IMR-90 (cell line): ENCODE results near the gene VRK2. TPM values are rescaled to one million over a fixed set of nuclear protein-coding genes. Genes with fewer than 3 reads are reported as not detected.

Experiments used
- ATAC-seq: fragments of 200-7000 bp; cut with Tn5 transposase; 2 replicates; pipeline ENCODE4 v1.9.1; 2020; ENCODE audit warnings: low read depth, mild to moderate bottlenecking, moderate library complexity
- BruUV-seq: library from RNA; stranded (reverse); fragments of 400-500 nt; replicated peaks from 2 replicates; lab custom pipeline; 2021; lab: Mats Ljungman, UMichigan
- CTCF ChIA-PET: fragments of 300-600 bp; formaldehyde crosslinking; extraction: SDS; loops from one replicate; lab custom pipeline; 2021; ENCODE audit warnings: antibody characterized with exemption; lab: Yijun Ruan, JAX
- POLR2A ChIA-PET: fragments of 300-600 bp; sonication (Branson Sonifier 250); formaldehyde crosslinking; loops from one replicate; lab custom pipeline; 2022; ENCODE audit warnings: antibody characterized with exemption; ENCODE audit not compliant: unreplicated experiment; lab: Charles Lee
- DNase-seq: peaks from one replicate; pipeline ENCODE4 v3.0.0; 2013
- H2AFZ ChIP-seq: replicated peaks from 2 replicates; pipeline ENCODE3; 2013; ENCODE audit warnings: low read length, mild to moderate bottlenecking; ENCODE audit not compliant: poor library complexity
- H2AK5ac ChIP-seq: 2 replicates; pipeline ENCODE4 v1.6.1; 2013; ENCODE audit warnings: low read depth, low read length, inconsistent platforms
- H2AK9ac ChIP-seq: replicated peaks from 2 replicates; pipeline ENCODE3; 2013; ENCODE audit warnings: mild to moderate bottlenecking, low read depth, low read length, moderate library complexity; ENCODE audit not compliant: poor library complexity
- H2BK120ac ChIP-seq: 2 replicates; pipeline ENCODE4 v1.6.1; 2013; ENCODE audit warnings: low read depth, low read length, inconsistent platforms
- H2BK15ac ChIP-seq: 3 replicates; pipeline ENCODE4 v1.6.1; 2013; ENCODE audit warnings: low read depth, low read length, inconsistent platforms
- H2BK20ac ChIP-seq: 2 replicates; pipeline ENCODE4 v1.6.1; 2013; ENCODE audit warnings: low read depth, mild to moderate bottlenecking, inconsistent platforms, low read length, moderate library complexity
- H2BK5ac ChIP-seq: 2 replicates; pipeline ENCODE4 v1.6.1; 2013; ENCODE audit warnings: mild to moderate bottlenecking, low read depth, low read length, inconsistent platforms; ENCODE audit not compliant: poor library complexity, severe bottlenecking
- H3K14ac ChIP-seq: replicated peaks from 2 replicates; pipeline ENCODE4 v1.6.1; 2013; ENCODE audit warnings: low read depth, low read length, inconsistent platforms
- H3K18ac ChIP-seq: 2 replicates; pipeline ENCODE4 v1.6.1; 2013; ENCODE audit warnings: low read depth, low read length, control low read depth
- H3K23ac ChIP-seq: 2 replicates; pipeline ENCODE4 v1.6.1; 2013; ENCODE audit warnings: low read depth, low read length, inconsistent platforms
- H3K27ac ChIP-seq: 2 replicates; pipeline ENCODE4 v1.5.1; 2013; ENCODE audit warnings: mild to moderate bottlenecking, control low read depth, low read length; ENCODE audit not compliant: insufficient read depth
- H3K27me3 ChIP-seq: 2 replicates; pipeline ENCODE4 v1.6.1; 2013; ENCODE audit warnings: low read length; ENCODE audit not compliant: control insufficient read depth, insufficient read depth
- H3K36me3 ChIP-seq: 2 replicates; pipeline ENCODE4 v1.6.1; 2013; ENCODE audit warnings: low read length, mixed read lengths; ENCODE audit not compliant: control insufficient read depth, insufficient read depth
- H3K4ac ChIP-seq: 2 replicates; pipeline ENCODE4 v1.6.1; 2013; ENCODE audit warnings: low read depth, low read length, inconsistent platforms
- H3K4me1 ChIP-seq: 2 replicates; pipeline ENCODE4 v1.6.1; 2013; ENCODE audit warnings: low read length, mixed read lengths; ENCODE audit not compliant: control insufficient read depth, insufficient read depth
- H3K4me2 ChIP-seq: 2 replicates; pipeline ENCODE4 v1.6.1; 2013; ENCODE audit warnings: low read depth, mild to moderate bottlenecking, control low read depth, low read length, moderate library complexity
- H3K4me3 ChIP-seq: 2 replicates; pipeline ENCODE4 v1.5.1; 2013; ENCODE audit warnings: low read depth, mild to moderate bottlenecking, control low read depth, low read length, moderate library complexity; ENCODE audit not compliant: insufficient read depth
- H3K56ac ChIP-seq: 2 replicates; pipeline ENCODE4 v1.6.1; 2013; ENCODE audit warnings: low read length, inconsistent platforms; ENCODE audit not compliant: insufficient read depth; ENCODE audit errors: extremely low read depth
- H3K79me1 ChIP-seq, 2 experiments: 2 replicates each; pipeline ENCODE4 v1.6.1; 2013; ENCODE audit warnings: low read length in 2 of 2, inconsistent platforms in 1 of 2, low read depth in 1 of 2
- H3K9ac ChIP-seq: 2 replicates; pipeline ENCODE4 v1.6.1; 2013; ENCODE audit warnings: low read depth, low read length, control low read depth
- H3K9me1 ChIP-seq: 2 replicates; pipeline ENCODE4 v1.6.1; 2013; ENCODE audit warnings: low read length, inconsistent platforms; ENCODE audit not compliant: insufficient read depth
- H3K9me3 ChIP-seq: 2 replicates; pipeline ENCODE4 v1.6.1; 2013; ENCODE audit warnings: low read length; ENCODE audit not compliant: control insufficient read depth, insufficient read depth
- H4K20me1 ChIP-seq: 2 replicates; pipeline ENCODE4 v1.6.1; 2013; ENCODE audit warnings: low read length, inconsistent platforms; ENCODE audit not compliant: insufficient read depth
- H4K5ac ChIP-seq: 2 replicates; pipeline ENCODE4 v1.6.1; 2013; ENCODE audit warnings: mild to moderate bottlenecking, low read depth, low read length, control low read depth
- H4K8ac ChIP-seq, 2 experiments: 2 replicates each; pipeline ENCODE4 v1.6.1; 2013; ENCODE audit warnings: low read depth in 2 of 2, low read length in 2 of 2, control low read depth in 1 of 2, inconsistent platforms in 1 of 2
- H4K91ac ChIP-seq: 2 replicates; pipeline ENCODE4 v1.6.1; 2013; ENCODE audit warnings: low read depth, low read length, inconsistent platforms; ENCODE audit not compliant: insufficient read depth
- BHLHE40 ChIP-seq: fragments of 150-350 bp; IDR thresholded peaks from 2 replicates; pipeline ENCODE4 v1.6.1; 2016; ENCODE audit warnings: mild to moderate bottlenecking, low read depth, low read length
- CEBPB ChIP-seq: IDR thresholded peaks from 2 replicates; pipeline ENCODE4 v1.6.1; 2012; ENCODE audit warnings: low read depth, low read length, improper control_type of control experiment
- FOS ChIP-seq: fragments of 150-350 bp; IDR thresholded peaks from 2 replicates; pipeline ENCODE4 v1.6.1; 2016; ENCODE audit warnings: low read depth, low read length
- MAFK ChIP-seq: IDR thresholded peaks from 2 replicates; pipeline ENCODE4 v1.6.1; 2012; ENCODE audit warnings: low read depth, low read length, improper control_type of control experiment
- RCOR1 ChIP-seq: IDR thresholded peaks from 2 replicates; pipeline ENCODE4 v1.6.1; 2012; ENCODE audit warnings: mild to moderate bottlenecking, low read length, improper control_type of control experiment; ENCODE audit not compliant: insufficient replicate concordance
- SMC3 ChIP-seq: fragments of 150-350 bp; IDR thresholded peaks from 2 replicates; pipeline ENCODE4 v1.6.1; 2016; ENCODE audit warnings: low read depth, mild to moderate bottlenecking, antibody characterized with exemption, low read length, moderate library complexity
- WGBS, 2 experiments: methylation state at CpG; one replicate each; pipeline versions ENCODE4 v1.1.5 to v1.1.7; 2013; ENCODE audit warnings: missing lambda C conversion rate in 2 of 2; ENCODE audit not compliant: insufficient read length in 1 of 2; ENCODE audit errors: extremely low coverage in 2 of 2; 5-methylcytosine and 5-hydroxymethylcytosine counted together
- dilution Hi-C: fragments of 300-500 bp; cut with HindIII; formaldehyde crosslinking; loops from one replicate; pipeline ENCODE4 v1.14.3; 2018; ENCODE audit warnings: low sequenced_read_pairs; ENCODE audit not compliant: unreplicated experiment
- in situ Hi-C: fragments of 300-500 bp; cut with MboI; formaldehyde crosslinking; loops from 3 replicates; pipeline ENCODE4 v1.14.3; 2019; ENCODE audit warnings: low sequenced_read_pairs, inconsistent platforms, mixed read lengths
- intact Hi-C: fragments of 100-400 bp; cut with micrococcal nuclease; formaldehyde crosslinking; loops from 2 replicates; pipeline ENCODE4 v1.10.0; 2022
- polyA plus RNA-seq, 3 experiments: library from polyadenylated mRNA; depleted of rRNA; stranded (reverse); fragments of >200 nt; gene quantifications; 2 replicates each; pipeline ENCODE4 v1.2.3, GENCODE V29; 2012; ENCODE audit warnings: low replicate concordance in 1 of 3
- total RNA-seq: library from RNA; depleted of rRNA; stranded (reverse); fragments of >200 nt; gene quantifications from 2 replicates; pipeline ENCODE4 v1.2.3, GENCODE V29; 2012
- TF ChIP-seq, protein P1 (sequence below): fragments of 150-350 bp; IDR thresholded peaks from 2 replicates; pipeline ENCODE4 v1.6.1; 2016; ENCODE audit warnings: low read depth, mild to moderate bottlenecking, low read length, moderate library complexity, borderline replicate concordance

VRK2 gene
- total and polyA plus RNA-seq, 2 of the 4 experiments (the other 2 are of a cell fraction), result 12.2 to 22.8 TPM

DNA sequence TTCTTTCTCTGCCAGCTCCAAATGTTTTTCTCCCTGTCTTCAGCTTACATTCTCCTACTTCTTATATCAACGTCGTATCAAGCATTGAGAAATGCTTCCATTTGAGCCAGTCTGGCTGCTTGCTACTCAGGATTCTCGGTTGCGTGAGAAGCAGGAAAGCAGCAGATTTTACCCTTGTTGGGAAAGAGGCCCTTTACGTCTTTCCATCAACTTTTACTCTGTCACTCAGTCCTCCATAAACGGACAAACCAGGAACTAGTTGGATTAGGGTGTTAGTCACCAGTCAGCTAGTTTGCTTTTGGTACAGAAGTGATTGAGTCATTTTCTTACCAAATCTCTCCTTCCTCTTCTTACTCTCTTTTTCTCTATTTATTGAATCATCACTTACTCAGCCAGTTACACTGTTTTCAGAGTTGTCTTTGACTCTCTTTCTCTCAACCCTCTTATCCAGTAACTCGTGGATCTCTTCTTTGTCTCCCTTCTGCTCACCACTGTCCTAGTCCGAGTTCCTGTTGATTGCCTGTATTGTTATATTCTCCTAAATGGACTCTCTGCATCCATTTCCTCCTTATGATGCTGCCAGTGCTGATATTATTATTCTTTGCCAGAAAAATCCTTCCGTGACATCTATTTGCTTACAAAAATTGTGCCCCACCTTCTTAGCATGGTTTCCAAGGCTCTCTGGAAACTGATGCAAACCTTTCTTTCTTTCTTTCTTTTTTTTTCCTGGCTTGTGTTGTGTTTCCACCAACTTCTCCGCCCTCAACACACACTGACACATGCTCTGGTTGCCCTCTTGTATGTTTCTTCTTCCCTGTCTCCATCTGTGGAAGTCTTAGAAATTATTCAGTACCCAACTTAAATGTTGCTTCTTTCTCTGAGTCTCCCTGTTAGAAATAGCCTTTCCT lies 61.5 kb downstream of the VRK2 start:
- H3K18ac ChIP-seq, result peak overlapping the region; percentile 86
- BruUV-seq, result TSS peak; percentile 96
- H2BK20ac ChIP-seq, result peak overlapping the region; percentile 79
- peak overlapping the region; percentile 73 for H4K91ac ChIP-seq
- H3K27me3 ChIP-seq, result no peaks in the 10 kb centered on the region
- ChIA-PET POLR2A (no interaction called here), CTCF (interaction anchor here (0.7 to 1.3 kb wide), 3 partner anchors 10 to 154 kb away, joined by 3 to 4 read pairs (median 3); no protein-coding TSS in a partner anchor)
- peak; percentile 90 for ATAC-seq
- peak overlapping the region; percentile 96 for H3K27ac ChIP-seq
- no peaks in the 10 kb centered on the region for H4K20me1 ChIP-seq
- H2BK15ac ChIP-seq, result peak overlapping the region; percentile 78; the same call in 2 of the 3 replicates
- H4K8ac ChIP-seq, result peak overlapping the region; percentile 80 to 95
- peak overlapping the region; percentile 77 for H2AFZ ChIP-seq
- in situ Hi-C loops, result no loop called here
- peak overlapping the region; percentile 47; the same call in 1 of the 2 replicates for H3K9ac ChIP-seq
- H3K4me1 ChIP-seq, result peaks cover 7% of the 10 kb centered on the region
- H3K36me3 ChIP-seq, result no peaks in the 10 kb centered on the region; the same call in 1 of the 2 replicates
- peak overlapping the region; percentile 97 for H2BK120ac ChIP-seq
- H3K79me1 ChIP-seq, result peaks cover 5 to 17% of the 10 kb centered on the region in 2 experiments; a peak in 3 of 4 replicates
- peak overlapping the region; percentile 97 for H2BK5ac ChIP-seq
- peak overlapping the region; percentile 92 for H3K56ac ChIP-seq
- peak overlapping the region; percentile 96 for H3K4ac ChIP-seq
- peak overlapping the region; percentile 22; the same call in 1 of the 2 replicates for H3K4me3 ChIP-seq
- dilution Hi-C loops, result no loop called here
- peak overlapping the region; percentile 70 for H4K5ac ChIP-seq
- H3K9me3 ChIP-seq, result no peaks in the 10 kb centered on the region
- peak; percentile 97 for DNase-seq
- 0% methylated on average over 4 of the region's 10 CpGs; no CpG with 5 or more reads in 1 of the 2 experiments for WGBS, 2 experiments
- H2AK9ac ChIP-seq, result no peak overlapping the region
- H2AK5ac ChIP-seq, result peak overlapping the region; percentile 90
- peak overlapping the region; percentile 74 for H3K4me2 ChIP-seq
- no peak for TF ChIP-seq MAFK
- peak; percentile 88 for TF ChIP-seq FOS
- no peak for TF ChIP-seq RCOR1
- no peak for TF ChIP-seq BHLHE40
- TF ChIP-seq, protein P1, sequence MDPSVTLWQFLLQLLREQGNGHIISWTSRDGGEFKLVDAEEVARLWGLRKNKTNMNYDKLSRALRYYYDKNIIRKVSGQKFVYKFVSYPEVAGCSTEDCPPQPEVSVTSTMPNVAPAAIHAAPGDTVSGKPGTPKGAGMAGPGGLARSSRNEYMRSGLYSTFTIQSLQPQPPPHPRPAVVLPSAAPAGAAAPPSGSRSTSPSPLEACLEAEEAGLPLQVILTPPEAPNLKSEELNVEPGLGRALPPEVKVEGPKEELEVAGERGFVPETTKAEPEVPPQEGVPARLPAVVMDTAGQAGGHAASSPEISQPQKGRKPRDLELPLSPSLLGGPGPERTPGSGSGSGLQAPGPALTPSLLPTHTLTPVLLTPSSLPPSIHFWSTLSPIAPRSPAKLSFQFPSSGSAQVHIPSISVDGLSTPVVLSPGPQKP, result no peak
- TF ChIP-seq SMC3, result no peak
- peak; percentile 92 for TF ChIP-seq CEBPB
- H3K14ac ChIP-seq, result peak overlapping the region; percentile 88
- intact Hi-C loops, result loop anchor here (5.0 kb wide), 3 partner anchors 61 to 201 kb away; partner anchors contain the start of gene VRK2
- H3K23ac ChIP-seq, result peak overlapping the region; percentile 81
- H3K9me1 ChIP-seq, result no peaks in the 10 kb centered on the region
